HG03103 (cell line): Measurements from ENCODE around the gene KAZALD1.

ENCODE experiments used
- ATAC-seq: cut with Tn5 transposase; IDR thresholded peaks from one replicate; pipeline ENCODE4 v1.9.1; 2021; ENCODE audit warnings: low read depth; ENCODE audit not compliant: unreplicated experiment

KAZALD1 gene

GRCh38 chr10:101091546-101092290 lies 29.9 kb downstream of the KAZALD1 start:
- ATAC-seq, result no peak

- no peak for ATAC-seq
Observed at GRCh38 chr10:101092881-101093354, 31.1 kb downstream of the KAZALD1 start.

GRCh38 chr10:101094121-101094879 lies 32.5 kb downstream of the KAZALD1 start:
- ATAC-seq, result no peak

- ATAC-seq, result no peak
Observed at GRCh38 chr10:101095004-101095403, 33.2 kb downstream of the KAZALD1 start.

- ATAC-seq, result no peak
Observed at GRCh38 chr10:101095550-101096213, 33.9 kb downstream of the KAZALD1 start.

GRCh38 chr10:101096378-101096777 lies 34.6 kb downstream of the KAZALD1 start:
- ATAC-seq, result no peak

GRCh38 chr10:101097881-101098280 lies 36.1 kb downstream of the KAZALD1 start:
- ATAC-seq, result no peak

- no peak for ATAC-seq
Observed at GRCh38 chr10:101099901-101100300, 38.1 kb downstream of the KAZALD1 start.

GRCh38 chr10:101101372-101101881 lies 39.6 kb downstream of the KAZALD1 start:
- no peak for ATAC-seq

GRCh38 chr10:101103430-101103829 lies 41.6 kb downstream of the KAZALD1 start:
- no peak for ATAC-seq

GRCh38 chr10:101106351-101106750 lies 44.6 kb downstream of the KAZALD1 start:
- no peak for ATAC-seq

GRCh38 chr10:101107771-101108170 lies 46.0 kb downstream of the KAZALD1 start:
- no peak for ATAC-seq

GRCh38 chr10:101110856-101111523 lies 49.2 kb downstream of the KAZALD1 start:
- no peak for ATAC-seq

GRCh38 chr10:101111547-101111946 lies 49.8 kb downstream of the KAZALD1 start:
- no peak for ATAC-seq

- no peak for ATAC-seq
Observed at GRCh38 chr10:101112799-101113594, 51.2 kb downstream of the KAZALD1 start.

- no peak for ATAC-seq
Observed at GRCh38 chr10:101113890-101114403, 52.2 kb downstream of the KAZALD1 start.

- ATAC-seq, result no peak
Observed at GRCh38 chr10:101114646-101115045, 52.9 kb downstream of the KAZALD1 start.
